ENCODE results near the gene UTP18. TPM values are rescaled to one million over a fixed set of nuclear protein-coding genes. Genes with fewer than 3 reads are reported as not detected.

The UTP18 gene
- total and polyA plus RNA-seq, 8 donors: 8.8 to 20.8 (median 13.9) TPM

- no peak overlapping the region for H3K4me3 ChIP-seq
- DNase-seq: no peak
- peak overlapping the region in 2 of 4 donors; percentile 5 to 51 for H3K27ac ChIP-seq
- H3K36me3 ChIP-seq: no peaks in the 10 kb centered on the region
- ATAC-seq: peak; percentile 63 to 73 (median 64)
- whole genome bisulfite sequencing, 2 donors: 46 to 52% methylated on average over 4 of the region's 4 CpGs
- no peaks in the 10 kb centered on the region for H3K9me3 ChIP-seq
- FAIRE-seq: no peak
- TF ChIP-seq, protein P1, sequence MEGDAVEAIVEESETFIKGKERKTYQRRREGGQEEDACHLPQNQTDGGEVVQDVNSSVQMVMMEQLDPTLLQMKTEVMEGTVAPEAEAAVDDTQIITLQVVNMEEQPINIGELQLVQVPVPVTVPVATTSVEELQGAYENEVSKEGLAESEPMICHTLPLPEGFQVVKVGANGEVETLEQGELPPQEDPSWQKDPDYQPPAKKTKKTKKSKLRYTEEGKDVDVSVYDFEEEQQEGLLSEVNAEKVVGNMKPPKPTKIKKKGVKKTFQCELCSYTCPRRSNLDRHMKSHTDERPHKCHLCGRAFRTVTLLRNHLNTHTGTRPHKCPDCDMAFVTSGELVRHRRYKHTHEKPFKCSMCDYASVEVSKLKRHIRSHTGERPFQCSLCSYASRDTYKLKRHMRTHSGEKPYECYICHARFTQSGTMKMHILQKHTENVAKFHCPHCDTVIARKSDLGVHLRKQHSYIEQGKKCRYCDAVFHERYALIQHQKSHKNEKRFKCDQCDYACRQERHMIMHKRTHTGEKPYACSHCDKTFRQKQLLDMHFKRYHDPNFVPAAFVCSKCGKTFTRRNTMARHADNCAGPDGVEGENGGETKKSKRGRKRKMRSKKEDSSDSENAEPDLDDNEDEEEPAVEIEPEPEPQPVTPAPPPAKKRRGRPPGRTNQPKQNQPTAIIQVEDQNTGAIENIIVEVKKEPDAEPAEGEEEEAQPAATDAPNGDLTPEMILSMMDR (IDR thresholded peaks at IDR 0.05): no peak
- intact Hi-C loops (cut with DNase I): no loop called here
- H3K27me3 ChIP-seq: no peaks in the 10 kb centered on the region
- peaks cover 0 to 15% (median 8%) of the 10 kb centered on the region in 3 donors for H3K4me1 ChIP-seq
These were observed 28.3 kb upstream of the UTP18 start for GRCh38 chr17:51231999-51232398.

- DNase-seq: no peak
- Histone ChIP-seq H3K4me1 (peaks cover 0 to 15% (median 8%) of the 10 kb centered on the region in 3 donors), H3K4me3 (no peak overlapping the region), H3K27me3 (no peaks in the 10 kb centered on the region), H3K36me3 (no peaks in the 10 kb centered on the region), H3K27ac (no peak overlapping the region), H3K9me3 (no peaks in the 10 kb centered on the region)
- 80 to 81% methylated on average over 6 of the region's 6 CpGs for WGBS, 2 donors
- intact Hi-C loops (cut with DNase I): no loop called here
- FAIRE-seq: no peak
- TF ChIP-seq, protein P1 (IDR thresholded peaks at IDR 0.05): no peak
- no peak for ATAC-seq
These were observed 26.2 kb upstream of the UTP18 start for GRCh38 chr17:51234162-51234561.

- ATAC-seq (no peak), FAIRE-seq (no peak), DNase-seq (no peak)
- intact Hi-C loops (cut with DNase I): no loop called here
- 81 to 84% methylated on average over 6 of the region's 6 CpGs for WGBS, 2 donors
- H3K36me3 ChIP-seq: no peaks in the 10 kb centered on the region
- H3K9me3 ChIP-seq: no peaks in the 10 kb centered on the region
- H3K27ac ChIP-seq: no peak overlapping the region
- peaks cover 0 to 6% (median 0%) of the 10 kb centered on the region in 3 donors for H3K4me1 ChIP-seq
- TF ChIP-seq, protein P1 (IDR thresholded peaks at IDR 0.05): no peak
- no peak overlapping the region for H3K4me3 ChIP-seq
- no peaks in the 10 kb centered on the region for H3K27me3 ChIP-seq
These were observed 22.0 kb upstream of the UTP18 start for GRCh38 chr17:51238255-51238887.

- WGBS, 2 donors: 25 to 37% methylated on average over 2 of the region's 2 CpGs
- no peak for DNase-seq
- TF ChIP-seq, protein P1 (IDR thresholded peaks at IDR 0.05): no peak
- Histone ChIP-seq H3K27ac (no peak overlapping the region), H3K9me3 (no peaks in the 10 kb centered on the region), H3K36me3 (no peaks in the 10 kb centered on the region), H3K4me3 (no peak overlapping the region), H3K27me3 (no peaks in the 10 kb centered on the region), H3K4me1 (peaks cover 0 to 5% (median 0%) of the 10 kb centered on the region in 3 donors)
- no peak for FAIRE-seq
- no peak for ATAC-seq
- intact Hi-C loops (cut with DNase I): no loop called here
These were observed 20.1 kb upstream of the UTP18 start for GRCh38 chr17:51240275-51240674.

DNA sequence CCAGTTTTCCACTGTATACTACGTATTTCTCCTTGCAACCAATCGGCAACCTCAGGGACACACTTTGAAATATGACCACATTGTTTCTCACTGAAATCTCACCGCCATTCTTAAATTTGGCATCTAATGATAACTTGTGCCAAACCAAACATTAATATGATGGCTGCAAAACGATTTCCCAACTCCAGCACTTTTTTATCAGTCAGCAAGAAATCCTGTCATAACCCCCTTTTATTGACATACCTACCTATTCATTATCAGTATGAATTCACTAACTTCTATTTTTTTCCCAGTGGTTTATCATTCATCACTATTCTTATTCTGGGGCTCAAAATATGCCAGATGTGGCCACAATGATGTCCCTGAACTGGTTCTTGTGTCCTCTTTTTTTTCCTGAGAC, 16.3 kb upstream of the UTP18 start:
- Histone ChIP-seq H3K27me3 (no peaks in the 10 kb centered on the region), H3K4me3 (no peak overlapping the region), H3K36me3 (no peaks in the 10 kb centered on the region), H3K4me1 (peaks cover 0 to 5% (median 0%) of the 10 kb centered on the region in 3 donors), H3K27ac (no peak overlapping the region), H3K9me3 (no peaks in the 10 kb centered on the region)
- DNase-seq (no peak), FAIRE-seq (no peak), ATAC-seq (peak in 1 of 4 donors; percentile 36)
- TF ChIP-seq, protein P1 (IDR thresholded peaks at IDR 0.05): no peak
- 36 to 37% methylated on average over 4 of the region's 4 CpGs for WGBS, 2 donors
- intact Hi-C loops (cut with DNase I): no loop called here
